ENCODE data around the gene ZNF865.
A peak's percentile ranks its signal among the peaks of the same experiment; 100 is the strongest.

The ZNF865 gene

GRCh38 chr19:55603115-55603514 is 2.3 kb upstream of the ZNF865 start:
- TF ChIP-seq CTCF (IDR thresholded peaks at IDR 0.05; ENCODE audit: low read depth, low read length) = no peak
- DNase-seq (ENCODE audit: extremely low read depth, low read depth) = no peak

DNA sequence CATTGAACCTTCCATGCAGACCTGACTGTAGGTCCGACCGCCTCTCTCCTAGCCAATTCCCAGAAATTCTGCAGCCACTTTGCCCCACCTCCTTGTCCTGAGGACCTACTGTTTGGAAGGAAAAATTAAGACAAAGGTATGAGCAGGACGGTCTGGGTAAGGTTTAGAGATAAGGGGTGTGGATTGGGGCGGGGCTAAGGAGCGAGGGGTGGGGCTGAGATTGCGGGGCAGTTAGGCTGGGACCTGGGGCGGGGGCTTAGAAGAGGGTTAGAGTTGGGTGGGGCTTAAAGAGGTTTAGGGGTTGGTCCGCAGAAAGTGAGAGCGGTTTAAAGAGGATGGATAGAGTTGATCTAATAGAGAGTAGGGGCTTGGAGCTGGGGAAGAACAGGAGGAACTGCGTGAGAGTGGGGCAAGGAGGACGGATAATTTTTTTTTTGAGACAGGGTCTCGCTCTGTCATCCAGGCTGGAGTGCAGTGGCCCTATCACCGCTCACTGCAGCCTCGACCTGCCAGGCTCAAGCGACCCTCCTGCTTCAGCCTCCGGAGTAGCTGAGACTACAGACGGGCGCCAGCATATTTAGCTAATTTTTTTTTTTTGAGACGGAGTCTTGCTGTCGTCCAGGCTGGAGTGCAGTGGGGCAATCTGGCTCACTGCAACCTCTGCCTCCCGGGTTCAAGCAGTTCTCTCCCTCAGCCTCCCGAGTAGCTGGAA is 1.7 kb upstream of the ZNF865 start:
- TF ChIP-seq CTCF (IDR thresholded peaks at IDR 0.05; ENCODE audit: low read depth, low read length) = no peak
- no peak for DNase-seq (ENCODE audit: extremely low read depth, low read depth)

GRCh38 chr19:55605207-55605636 is 225 bp upstream of the ZNF865 start:
- no peak for TF ChIP-seq CTCF (IDR thresholded peaks at IDR 0.05; ENCODE audit: low read depth, low read length)

DNA sequence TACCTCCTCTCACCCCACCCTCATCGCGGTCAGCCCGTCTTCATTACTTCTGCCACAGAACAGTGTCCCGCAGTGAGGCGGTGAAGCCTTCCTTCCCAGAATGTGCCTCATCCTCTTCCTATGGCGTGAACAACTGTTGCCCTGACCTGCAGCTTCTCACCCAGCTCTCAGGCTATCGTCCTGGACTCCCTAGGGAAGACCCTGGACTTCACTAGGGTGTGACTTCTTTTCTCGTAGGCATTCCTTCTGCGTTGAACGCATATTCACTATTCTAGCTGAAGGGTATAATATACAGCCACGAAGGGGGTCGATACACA is 982 bp downstream of the ZNF865 start:
- DNase-seq (ENCODE audit: extremely low read depth, low read depth) = no peak
- TF ChIP-seq CTCF (IDR thresholded peaks at IDR 0.05; ENCODE audit: low read depth, low read length) = no peak

More at GRCh38 chr19:55605207-55605636, 225 bp upstream of the ZNF865 start:
- DNase-seq (ENCODE audit: extremely low read depth, low read depth) = peak; percentile 89

GRCh38 chr19:55606817-55607216 is 1.4 kb downstream of the ZNF865 start:
- DNase-seq (ENCODE audit: extremely low read depth, low read depth) = no peak

GRCh38 chr19:55609326-55609725 is 3.9 kb downstream of the ZNF865 start:
- no peak for TF ChIP-seq CTCF (IDR thresholded peaks at IDR 0.05; ENCODE audit: low read depth, low read length)
- DNase-seq (ENCODE audit: extremely low read depth, low read depth) = no peak

More at GRCh38 chr19:55606817-55607216, 1.4 kb downstream of the ZNF865 start:
- no peak for TF ChIP-seq CTCF (IDR thresholded peaks at IDR 0.05; ENCODE audit: low read depth, low read length)

- TF ChIP-seq CTCF (IDR thresholded peaks at IDR 0.05; ENCODE audit: low read depth, low read length) = no peak
- DNase-seq (ENCODE audit: extremely low read depth, low read depth) = no peak
Observed at GRCh38 chr19:55611300-55611982, 6.0 kb downstream of the ZNF865 start.
